Occipital lobe (tissue), 2 donors: ENCODE data around the gene TRAPPC1. TPM values are rescaled to one million over a fixed set of nuclear protein-coding genes. Genes with fewer than 3 reads are reported as not detected.
"Not testable (repeated sequence)": the region's sequence is repeated elsewhere in the genome, so short reads cannot be mapped to it uniquely, and the experiment has no call there.

Experiments
- DNase-seq: peaks from one replicate; lab custom pipeline; 2025; lab: John Stamatoyannopoulos, UW
- total RNA-seq: library from RNA; depleted of rRNA; stranded (reverse); fragments of >200 nt; gene quantifications from one replicate; pipeline ENCODE4 v1.2.3, GENCODE V29; 2014

Gene TRAPPC1
- 22.3 TPM for total RNA-seq

- DNase-seq, result peak; percentile 100
These were observed at the start of gene TRAPPC1, which contains the start of gene CNTROB for GRCh38 chr17:7931709-7932482. TSS of gene TRAPPC1 (minus strand) at chr17:7931946. CDS start at chr17:7931829, 117 bp downstream. TSS of gene CNTROB (plus strand) at chr17:7932206. CDS start at chr17:7933080, 874 bp downstream.

GRCh38 chr17:7977805-7978204 lies 46.1 kb upstream of the TRAPPC1 start:
- no peak for DNase-seq

GRCh38 chr17:7977039-7977438 lies 45.3 kb upstream of the TRAPPC1 start:
- DNase-seq, result no peak

- no peak for DNase-seq
These were observed 42.9 kb upstream of the TRAPPC1 start for GRCh38 chr17:7974638-7975131.

GRCh38 chr17:7972131-7972785 lies 40.5 kb upstream of the TRAPPC1 start:
- no peak for DNase-seq

- DNase-seq, result no peak
These were observed 39.9 kb upstream of the TRAPPC1 start for GRCh38 chr17:7971651-7972050.

GRCh38 chr17:7969433-7969832 lies 37.7 kb upstream of the TRAPPC1 start:
- no peak for DNase-seq

- no peak for DNase-seq
These were observed 36.0 kb upstream of the TRAPPC1 start for GRCh38 chr17:7967751-7968150.

- no peak for DNase-seq
These were observed 29.7 kb upstream of the TRAPPC1 start for GRCh38 chr17:7961421-7961820.

- no peak for DNase-seq
These were observed 27.9 kb upstream of the TRAPPC1 start for GRCh38 chr17:7959503-7960253.

- DNase-seq, result no peak
These were observed 24.7 kb upstream of the TRAPPC1 start for GRCh38 chr17:7956228-7956965.

GRCh38 chr17:7955414-7956227 lies 23.9 kb upstream of the TRAPPC1 start:
- DNase-seq, result no peak

- DNase-seq, result not testable (repeated sequence)
These were observed 21.5 kb upstream of the TRAPPC1 start for GRCh38 chr17:7953266-7953665.

GRCh38 chr17:7951143-7951792 lies 19.5 kb upstream of the TRAPPC1 start:
- DNase-seq, result no peak

GRCh38 chr17:7950578-7950977 lies 18.8 kb upstream of the TRAPPC1 start:
- DNase-seq, result no peak

GRCh38 chr17:7947651-7948050 lies 15.9 kb upstream of the TRAPPC1 start:
- DNase-seq, result no peak

- DNase-seq, result no peak
These were observed 14.7 kb upstream of the TRAPPC1 start for GRCh38 chr17:7946441-7946840.

GRCh38 chr17:7945651-7946050 lies 13.9 kb upstream of the TRAPPC1 start:
- DNase-seq, result no peak

- no peak for DNase-seq
These were observed 12.6 kb upstream of the TRAPPC1 start for GRCh38 chr17:7944326-7944725.

GRCh38 chr17:7943291-7943690 lies 11.5 kb upstream of the TRAPPC1 start:
- DNase-seq, result no peak
